HL-60 (cell line): ENCODE measurements around the gene LSAMP.
"Not testable (repeated sequence)": the region's sequence is repeated elsewhere in the genome, so short reads cannot be mapped to it uniquely, and the experiment has no call there.

ENCODE experiments used
- DNase-seq, 2 experiments: peaks; one replicate each; pipeline ENCODE4 v3.0.0-alpha.2; 2010 to 2020; ENCODE audit warnings: low read depth in 1 of 2, low spot score in 1 of 2
- H3K27ac ChIP-seq: fragments of 250-450 bp; sonication (Bioruptor Pico); replicated peaks from 2 replicates; pipeline ENCODE4 v1.5.1; 2020; ENCODE audit warnings: mild to moderate bottlenecking, moderate library complexity
- H3K27me3 ChIP-seq: fragments of 250-450 bp; sonication (Bioruptor Pico); 2 replicates; pipeline ENCODE4 v1.5.1; 2021; ENCODE audit warnings: mild to moderate bottlenecking, moderate library complexity; ENCODE audit not compliant: insufficient read depth, poor library complexity, severe bottlenecking
- H3K4me3 ChIP-seq: replicated peaks from 2 replicates; pipeline ENCODE4 v1.5.1; 2011; ENCODE audit warnings: mild to moderate bottlenecking, control low read depth, low read length; ENCODE audit not compliant: insufficient read depth
- GABPA ChIP-seq: IDR thresholded peaks from 2 replicates; pipeline ENCODE4 v1.6.1; 2012; ENCODE audit warnings: low read depth
- POLR2AphosphoS5 ChIP-seq: IDR thresholded peaks from 2 replicates; pipeline ENCODE4 v1.6.1; 2012; ENCODE audit warnings: low read depth
- SPI1 ChIP-seq: IDR thresholded peaks from 2 replicates; pipeline ENCODE4 v1.6.1; 2012; ENCODE audit warnings: low read depth, mild to moderate bottlenecking, borderline replicate concordance
- TF ChIP-seq, protein P1 (sequence below): IDR thresholded peaks from 2 replicates; pipeline ENCODE4 v1.6.1; 2012; ENCODE audit warnings: low read depth; ENCODE audit not compliant: insufficient replicate concordance
- TF ChIP-seq, protein P2 (sequence below): IDR thresholded peaks from one replicate; pipeline ENCODE4 v1.5.1; 2011; ENCODE audit warnings: low read length, control low read depth, inconsistent platforms; ENCODE audit not compliant: insufficient read depth

The LSAMP gene

DNA sequence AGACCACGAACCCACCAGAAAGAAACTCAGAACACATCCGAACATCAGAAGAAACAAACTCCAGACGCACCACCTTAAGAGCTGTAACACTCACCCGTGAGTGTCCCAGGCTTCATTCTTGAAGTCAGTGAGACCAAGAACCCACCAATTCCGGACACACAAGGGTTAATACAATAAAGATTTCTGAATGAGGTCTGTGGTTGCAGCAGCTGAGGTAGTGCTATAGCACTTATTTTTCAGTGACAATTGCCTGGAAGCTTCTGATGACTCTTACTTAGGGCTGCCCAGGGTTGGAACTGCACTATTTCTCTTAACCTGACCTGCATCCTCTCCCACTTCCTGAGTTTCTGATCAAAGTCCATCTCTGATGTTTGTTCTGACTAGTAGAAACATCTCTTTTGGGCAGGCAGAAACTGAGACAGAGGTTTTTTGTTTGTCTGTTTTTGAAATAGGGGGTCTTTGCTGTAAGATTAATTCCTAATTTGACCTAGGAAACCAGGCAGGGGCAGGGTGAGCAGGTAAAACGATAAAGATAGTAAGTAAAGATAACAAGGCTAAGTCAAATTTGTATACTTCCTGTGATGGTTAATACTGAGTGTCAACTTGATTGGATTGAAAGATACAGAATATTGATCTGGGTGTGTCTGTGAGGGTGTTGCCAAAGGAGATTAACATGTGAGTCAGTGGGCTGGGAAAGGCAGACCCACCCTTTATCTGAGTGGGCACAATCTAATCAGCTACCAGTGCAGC lies 652.9 kb downstream of the LSAMP start:
- H3K4me3 ChIP-seq = no peak overlapping the region
- DNase-seq = no peak
- H3K27me3 ChIP-seq = no peaks in the 10 kb centered on the region
- TF ChIP-seq POLR2AphosphoS5 = no peak
- TF ChIP-seq, protein P1, sequence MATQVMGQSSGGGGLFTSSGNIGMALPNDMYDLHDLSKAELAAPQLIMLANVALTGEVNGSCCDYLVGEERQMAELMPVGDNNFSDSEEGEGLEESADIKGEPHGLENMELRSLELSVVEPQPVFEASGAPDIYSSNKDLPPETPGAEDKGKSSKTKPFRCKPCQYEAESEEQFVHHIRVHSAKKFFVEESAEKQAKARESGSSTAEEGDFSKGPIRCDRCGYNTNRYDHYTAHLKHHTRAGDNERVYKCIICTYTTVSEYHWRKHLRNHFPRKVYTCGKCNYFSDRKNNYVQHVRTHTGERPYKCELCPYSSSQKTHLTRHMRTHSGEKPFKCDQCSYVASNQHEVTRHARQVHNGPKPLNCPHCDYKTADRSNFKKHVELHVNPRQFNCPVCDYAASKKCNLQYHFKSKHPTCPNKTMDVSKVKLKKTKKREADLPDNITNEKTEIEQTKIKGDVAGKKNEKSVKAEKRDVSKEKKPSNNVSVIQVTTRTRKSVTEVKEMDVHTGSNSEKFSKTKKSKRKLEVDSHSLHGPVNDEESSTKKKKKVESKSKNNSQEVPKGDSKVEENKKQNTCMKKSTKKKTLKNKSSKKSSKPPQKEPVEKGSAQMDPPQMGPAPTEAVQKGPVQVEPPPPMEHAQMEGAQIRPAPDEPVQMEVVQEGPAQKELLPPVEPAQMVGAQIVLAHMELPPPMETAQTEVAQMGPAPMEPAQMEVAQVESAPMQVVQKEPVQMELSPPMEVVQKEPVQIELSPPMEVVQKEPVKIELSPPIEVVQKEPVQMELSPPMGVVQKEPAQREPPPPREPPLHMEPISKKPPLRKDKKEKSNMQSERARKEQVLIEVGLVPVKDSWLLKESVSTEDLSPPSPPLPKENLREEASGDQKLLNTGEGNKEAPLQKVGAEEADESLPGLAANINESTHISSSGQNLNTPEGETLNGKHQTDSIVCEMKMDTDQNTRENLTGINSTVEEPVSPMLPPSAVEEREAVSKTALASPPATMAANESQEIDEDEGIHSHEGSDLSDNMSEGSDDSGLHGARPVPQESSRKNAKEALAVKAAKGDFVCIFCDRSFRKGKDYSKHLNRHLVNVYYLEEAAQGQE = no peak
- no peak for TF ChIP-seq SPI1
- no peak for TF ChIP-seq GABPA
- TF ChIP-seq, protein P2, sequence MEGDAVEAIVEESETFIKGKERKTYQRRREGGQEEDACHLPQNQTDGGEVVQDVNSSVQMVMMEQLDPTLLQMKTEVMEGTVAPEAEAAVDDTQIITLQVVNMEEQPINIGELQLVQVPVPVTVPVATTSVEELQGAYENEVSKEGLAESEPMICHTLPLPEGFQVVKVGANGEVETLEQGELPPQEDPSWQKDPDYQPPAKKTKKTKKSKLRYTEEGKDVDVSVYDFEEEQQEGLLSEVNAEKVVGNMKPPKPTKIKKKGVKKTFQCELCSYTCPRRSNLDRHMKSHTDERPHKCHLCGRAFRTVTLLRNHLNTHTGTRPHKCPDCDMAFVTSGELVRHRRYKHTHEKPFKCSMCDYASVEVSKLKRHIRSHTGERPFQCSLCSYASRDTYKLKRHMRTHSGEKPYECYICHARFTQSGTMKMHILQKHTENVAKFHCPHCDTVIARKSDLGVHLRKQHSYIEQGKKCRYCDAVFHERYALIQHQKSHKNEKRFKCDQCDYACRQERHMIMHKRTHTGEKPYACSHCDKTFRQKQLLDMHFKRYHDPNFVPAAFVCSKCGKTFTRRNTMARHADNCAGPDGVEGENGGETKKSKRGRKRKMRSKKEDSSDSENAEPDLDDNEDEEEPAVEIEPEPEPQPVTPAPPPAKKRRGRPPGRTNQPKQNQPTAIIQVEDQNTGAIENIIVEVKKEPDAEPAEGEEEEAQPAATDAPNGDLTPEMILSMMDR = no peak
- H3K27ac ChIP-seq = no peak overlapping the region

- not testable (repeated sequence) for H3K27ac ChIP-seq, H3K4me3 ChIP-seq
Measured at GRCh38 chr3:115791271-115792153, 653.8 kb downstream of the LSAMP start.

DNA sequence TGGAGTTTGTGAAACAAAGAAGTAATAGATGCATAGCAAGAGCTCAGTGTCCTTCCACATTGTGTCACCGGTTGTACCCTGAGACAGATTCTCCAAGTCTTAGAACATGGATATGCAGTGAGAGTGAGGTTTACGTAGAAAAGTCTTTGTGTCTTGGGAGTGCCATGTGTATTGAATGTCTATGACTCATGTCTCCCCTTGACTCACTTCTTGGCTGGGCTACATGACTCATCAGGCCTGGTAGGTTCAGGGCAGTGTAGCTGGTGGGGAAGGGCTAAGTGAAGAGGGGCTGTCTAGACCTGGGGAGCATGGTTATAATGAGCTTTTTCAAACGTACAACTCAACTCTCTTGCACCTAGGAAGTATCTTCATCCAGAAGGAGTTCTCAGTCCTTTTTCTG lies 654.5 kb downstream of the LSAMP start:
- no peak overlapping the region for H3K27ac ChIP-seq
- H3K4me3 ChIP-seq = no peak overlapping the region
- DNase-seq = no peak
- no peaks in the 10 kb centered on the region for H3K27me3 ChIP-seq
- TF ChIP-seq GABPA (no peak), SPI1 (no peak), POLR2AphosphoS5 (no peak)
- TF ChIP-seq, protein P1 = no peak
- TF ChIP-seq, protein P2 = no peak

More at GRCh38 chr3:115791271-115792153, 653.8 kb downstream of the LSAMP start:
- not testable (repeated sequence) for DNase-seq, H3K27me3 ChIP-seq

DNA sequence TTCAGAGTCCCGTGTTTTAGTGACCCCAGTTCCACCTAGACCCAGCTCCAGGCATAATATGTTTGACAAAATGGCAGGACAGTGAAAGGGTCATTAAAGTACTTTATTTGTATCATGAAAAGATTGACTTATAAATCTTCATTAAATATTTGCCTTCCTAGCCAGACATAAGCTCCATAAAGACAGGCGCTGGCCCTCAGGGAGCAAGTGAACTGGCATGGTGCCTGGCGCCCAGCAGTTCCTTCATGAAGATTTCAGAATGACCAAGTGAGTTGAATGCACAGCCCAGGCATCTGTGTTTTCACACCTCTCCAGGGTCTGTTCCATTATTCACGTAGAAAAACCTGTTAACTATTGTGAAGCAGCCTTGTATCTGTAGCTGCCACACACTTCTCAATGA lies 655.8 kb downstream of the LSAMP start:
- no peak for DNase-seq
- Histone ChIP-seq H3K4me3 (no peak overlapping the region), H3K27ac (no peak overlapping the region), H3K27me3 (no peaks in the 10 kb centered on the region)
- TF ChIP-seq, protein P1 = no peak
- TF ChIP-seq POLR2AphosphoS5 = no peak
- TF ChIP-seq GABPA = no peak
- TF ChIP-seq SPI1 = no peak
- TF ChIP-seq, protein P2 = no peak
